ENCODE results near the gene C1S. TPM values are rescaled to one million over a fixed set of nuclear protein-coding genes. Genes with fewer than 3 reads are reported as not detected.
"Not testable (repeated sequence)": the region's sequence is repeated elsewhere in the genome, so short reads cannot be mapped to it uniquely, and the experiment has no call there.

The C1S gene
- total RNA-seq, 1 donor from 2014 or later: 0.13 TPM

GRCh38 chr12:7046383-7047105, 14.0 kb upstream of the C1S start:
- no peak for DNase-seq (ENCODE audit: low read depth in 2 of 2)

GRCh38 chr12:7047306-7047705, 13.2 kb upstream of the C1S start:
- DNase-seq (ENCODE audit: low read depth in 2 of 2): no peak

- DNase-seq (ENCODE audit: low read depth in 2 of 2): not testable (repeated sequence)
Measured at GRCh38 chr12:7049445-7049951, 11.0 kb upstream of the C1S start.

- DNase-seq (ENCODE audit: low read depth in 2 of 2): not testable (repeated sequence)
Measured at GRCh38 chr12:7049973-7050372, 10.5 kb upstream of the C1S start.

GRCh38 chr12:7054925-7055324, 5.6 kb upstream of the C1S start:
- no peak for DNase-seq (ENCODE audit: low read depth in 2 of 2)

GRCh38 chr12:7055736-7056135, 4.8 kb upstream of the C1S start:
- not testable (repeated sequence) for DNase-seq (ENCODE audit: low read depth in 2 of 2)

GRCh38 chr12:7058163-7058845, 2.2 kb upstream of the C1S start:
- no peak for DNase-seq (ENCODE audit: low read depth in 2 of 2)

GRCh38 chr12:7058850-7059395, 1.6 kb upstream of the C1S start:
- no peak for DNase-seq (ENCODE audit: low read depth in 2 of 2)

GRCh38 chr12:7059780-7060179, 738 bp upstream of the C1S start:
- DNase-seq (ENCODE audit: low read depth in 2 of 2): no peak

- DNase-seq (ENCODE audit: low read depth in 2 of 2): no peak
Measured at GRCh38 chr12:7061138-7061537, 620 bp downstream of the C1S start.

- DNase-seq (ENCODE audit: low read depth in 2 of 2): no peak
Measured at GRCh38 chr12:7061596-7061995, 1.1 kb downstream of the C1S start.

GRCh38 chr12:7064516-7064915, 4.0 kb downstream of the C1S start:
- no peak for DNase-seq (ENCODE audit: low read depth in 2 of 2)

- DNase-seq (ENCODE audit: low read depth in 2 of 2): no peak
Measured at GRCh38 chr12:7065073-7065623, 4.6 kb downstream of the C1S start.

- DNase-seq (ENCODE audit: low read depth in 2 of 2): no peak
Measured at GRCh38 chr12:7066596-7066995, 6.1 kb downstream of the C1S start.

GRCh38 chr12:7067096-7067495, 6.6 kb downstream of the C1S start:
- no peak for DNase-seq (ENCODE audit: low read depth in 2 of 2)

- no peak for DNase-seq (ENCODE audit: low read depth in 2 of 2)
Measured at GRCh38 chr12:7068240-7068993, 7.9 kb downstream of the C1S start.

- DNase-seq (ENCODE audit: low read depth in 2 of 2): no peak
Measured at GRCh38 chr12:7068994-7069346, 8.5 kb downstream of the C1S start.

- DNase-seq (ENCODE audit: low read depth in 2 of 2): no peak
Measured at GRCh38 chr12:7069386-7069785, 8.9 kb downstream of the C1S start.

- no peak for DNase-seq (ENCODE audit: low read depth in 2 of 2)
Measured at GRCh38 chr12:7072035-7072434, 11.5 kb downstream of the C1S start.

- no peak for DNase-seq (ENCODE audit: low read depth in 2 of 2)
Measured at GRCh38 chr12:7072554-7072953, 12.0 kb downstream of the C1S start.

GRCh38 chr12:7073946-7074345, 13.4 kb downstream of the C1S start:
- no peak for DNase-seq (ENCODE audit: low read depth in 2 of 2)

GRCh38 chr12:7075518-7075917, 15.0 kb downstream of the C1S start:
- DNase-seq (ENCODE audit: low read depth in 2 of 2): no peak
